Smooth muscle cell of the umbilical artery (primary cell): ENCODE results near the gene KCNH4. TPM values are rescaled to one million over a fixed set of nuclear protein-coding genes. Genes with fewer than 3 reads are reported as not detected.

Experiments
- total RNA-seq: library from RNA; depleted of rRNA; stranded (reverse); fragments of >200 nt; gene quantifications from 2 replicates; pipeline ENCODE4 v1.2.3, GENCODE V29; 2014

KCNH4 gene
- total RNA-seq, result not detected in 2 replicates

DNA sequence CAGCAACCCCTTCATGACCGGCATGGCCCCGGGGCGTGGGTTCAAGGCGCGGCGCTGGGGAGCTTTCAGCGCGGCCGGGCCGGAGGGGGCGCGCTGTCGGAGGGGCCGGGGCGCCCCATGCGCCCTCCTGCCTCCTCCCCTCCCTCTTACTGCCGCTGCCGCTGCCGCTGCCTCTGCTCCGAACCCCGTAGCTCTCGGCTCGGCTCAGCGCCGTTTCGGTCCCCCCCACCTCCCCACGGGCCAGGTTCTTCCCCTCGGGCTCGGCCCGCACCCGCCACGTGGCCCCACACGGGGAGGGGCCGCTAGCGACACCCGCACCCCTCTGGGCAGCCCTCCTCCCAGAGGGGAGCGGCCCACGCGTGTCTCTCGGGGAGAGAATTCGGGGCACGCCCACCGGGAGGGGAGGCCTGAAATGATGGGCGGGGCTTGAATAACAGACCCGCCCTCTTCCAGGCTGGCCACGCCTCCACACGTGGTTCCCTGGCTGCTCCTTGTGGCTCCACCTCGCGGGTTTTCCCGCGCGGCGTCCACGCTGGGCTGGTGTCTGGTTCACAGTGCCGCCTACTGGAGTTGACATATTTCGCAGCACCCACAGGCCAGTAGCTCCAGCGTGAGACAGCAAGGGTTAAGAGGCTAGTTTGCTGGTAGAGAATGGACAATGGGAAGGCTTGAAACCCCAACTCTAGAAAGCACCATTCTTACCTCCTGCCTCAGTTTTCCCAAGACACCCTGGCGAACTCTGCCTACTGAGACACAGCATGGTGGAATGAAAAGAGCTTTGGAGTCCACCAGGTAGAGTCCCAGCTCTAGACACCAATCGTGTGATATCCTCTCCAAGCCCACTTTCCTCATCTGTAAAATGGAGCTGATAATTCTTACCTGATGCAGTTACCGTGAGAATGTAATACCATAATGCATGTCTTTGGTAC, at the start of gene KCNH4:
KCNH4 (minus strand) TSS at position 221 of the 929 bp plus-strand sequence; CDS start at position 24, 197 bp downstream.

GRCh38 chr17:42193969-42194899, 13.3 kb upstream of the KCNH4 start, which contains the start of gene GHDC:
Gene GHDC (minus strand): TSS chr17:42194494. CDS start chr17:42193581, 913 bp downstream.

DNA sequence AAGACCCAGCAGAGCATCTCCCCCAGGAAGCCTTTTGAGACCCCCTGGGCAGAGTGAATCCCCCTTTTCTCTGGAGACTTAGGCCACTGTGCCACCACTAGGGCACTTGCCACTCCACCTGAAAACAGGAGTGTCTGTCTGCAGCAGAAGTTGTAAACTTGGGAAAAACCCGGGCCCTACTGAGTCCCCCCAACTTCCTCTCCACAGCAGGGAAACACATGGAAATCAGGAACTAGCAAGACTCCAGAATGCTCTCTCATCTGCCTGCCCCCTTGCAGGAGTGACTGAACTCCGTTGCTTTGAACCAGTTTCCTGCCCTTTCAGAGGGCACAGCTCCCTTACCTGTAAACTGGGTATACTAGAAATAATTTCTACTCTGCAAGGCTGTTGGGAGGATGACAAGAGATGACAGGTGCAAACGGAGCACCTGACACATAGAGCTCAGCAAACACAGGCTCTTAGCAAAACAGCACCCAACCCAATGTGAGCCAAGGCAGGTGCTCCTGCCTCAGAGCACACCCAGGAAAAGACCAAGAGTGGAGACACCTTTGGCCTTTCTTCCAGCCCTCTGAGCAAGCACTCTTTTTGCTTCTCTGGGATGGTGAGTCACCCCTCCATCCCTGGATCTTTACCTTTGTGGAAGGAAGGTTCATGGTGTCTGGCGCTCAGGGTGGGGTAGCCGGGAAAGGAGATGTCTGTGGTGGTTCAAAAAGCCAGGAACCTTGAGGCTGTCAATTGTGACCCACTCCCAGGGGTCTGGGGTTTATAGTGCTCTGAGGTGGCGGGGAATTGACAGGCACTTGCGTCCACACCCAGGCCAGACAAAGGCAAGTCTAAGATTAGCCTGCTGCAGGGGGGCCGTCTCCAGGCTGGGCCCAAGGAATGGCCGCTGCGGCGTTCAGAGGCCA, 4.0 kb upstream of the KCNH4 start, which contains the start of gene HCRT:
HCRT (minus strand) TSS at position 740 of the 908 bp plus-strand sequence; CDS start at position 653, 87 bp downstream.

DNA sequence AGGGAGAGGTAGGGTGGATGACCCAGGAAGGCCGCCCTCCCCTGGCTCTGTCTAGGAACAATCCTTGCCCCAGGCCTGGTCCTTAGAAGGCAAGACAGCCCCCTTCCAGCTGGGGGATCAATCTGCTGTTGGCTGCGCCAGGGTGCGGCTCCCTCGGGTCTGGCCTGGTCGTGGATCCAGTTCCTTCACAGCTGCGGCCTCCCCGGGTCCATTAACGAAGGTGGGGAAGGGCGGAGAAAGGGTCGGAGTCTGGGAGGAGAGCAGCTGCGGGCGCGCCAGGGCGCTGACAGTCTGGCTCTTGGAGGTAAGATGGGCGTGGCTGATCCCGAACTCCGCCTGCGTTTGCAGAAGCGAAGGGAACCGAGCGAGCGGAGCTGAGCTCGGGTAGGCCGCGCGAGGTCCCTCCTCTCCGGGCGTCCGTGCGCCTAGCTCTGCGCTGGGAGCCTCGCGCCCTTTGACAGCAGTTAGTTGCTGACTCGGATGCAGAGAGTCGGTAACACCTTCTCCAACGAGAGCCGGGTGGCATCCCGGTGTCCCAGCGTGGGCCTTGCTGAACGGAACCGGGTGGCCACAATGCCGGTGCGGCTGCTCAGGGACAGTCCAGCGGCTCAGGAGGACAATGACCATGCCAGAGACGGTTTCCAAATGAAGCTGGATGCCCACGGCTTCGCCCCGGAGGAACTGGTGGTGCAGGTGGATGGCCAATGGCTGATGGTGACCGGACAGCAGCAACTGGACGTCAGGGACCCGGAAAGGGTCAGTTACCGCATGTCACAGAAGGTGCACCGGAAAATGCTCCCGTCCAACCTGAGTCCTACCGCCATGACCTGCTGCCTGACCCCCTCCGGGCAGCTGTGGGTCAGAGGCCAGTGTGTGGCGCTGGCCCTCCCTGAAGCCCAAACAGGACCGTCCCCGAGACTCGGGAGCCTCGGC, 58.3 kb downstream of the KCNH4 start, which contains the start of gene HSPB9:
HSPB9 (plus strand) TSS at position 434 of the 933 bp plus-strand sequence; CDS start at position 481, 47 bp downstream.

GRCh38 chr17:42120770-42121769, 59.9 kb downstream of the KCNH4 start, which contains the start of gene KAT2A:
Gene KAT2A (minus strand): TSS chr17:42121367. CDS start chr17:42121304, 63 bp downstream.

GRCh38 chr17:42112552-42113176, 68.3 kb downstream of the KCNH4 start, which contains the start of gene DHX58:
Gene DHX58 (minus strand): TSS chr17:42112714. CDS start chr17:42111892, 822 bp downstream.

Other genes starting within 250 kb of the KCNH4 start
- gene CNP, start 214.3 kb downstream of the KCNH4 start, total RNA-seq, result 37.7 and 51.1 TPM in 2 replicates
- 65.3 and 71.3 TPM in 2 replicates for gene DNAJC7, start 163.7 kb downstream of the KCNH4 start, total RNA-seq
- 20.8 and 29.6 TPM in 2 replicates for gene NKIRAS2, start 161.1 kb downstream of the KCNH4 start, total RNA-seq
- under 0.01 and 0.09 TPM in 2 replicates for gene C17orf113, start 130.5 kb downstream of the KCNH4 start, total RNA-seq
- gene ZNF385C, start 82.7 kb downstream of the KCNH4 start, total RNA-seq, result not detected in 2 replicates
- 6.8 and 10.3 TPM in 2 replicates for gene DHX58, start 68.4 kb downstream of the KCNH4 start, total RNA-seq
- 10.7 and 16.7 TPM in 2 replicates for gene KAT2A, start 59.8 kb downstream of the KCNH4 start, total RNA-seq
- gene HSPB9, start 58.3 kb downstream of the KCNH4 start, total RNA-seq, result 0.14 TPM in 1 of 2 replicates, not detected in the other
- gene RAB5C, start 26.2 kb downstream of the KCNH4 start, total RNA-seq, result 63.0 and 86.9 TPM in 2 replicates
- gene HCRT, start 4.3 kb upstream of the KCNH4 start, total RNA-seq, result not detected in 2 replicates
- 7.0 and 9.2 TPM in 2 replicates for gene GHDC, start 13.4 kb upstream of the KCNH4 start, total RNA-seq
- gene STAT5B, start 95.2 kb upstream of the KCNH4 start, total RNA-seq, result 27.3 and 29.7 TPM in 2 replicates
- gene STAT5A, start 107.4 kb upstream of the KCNH4 start, total RNA-seq, result 4.9 and 19.0 TPM in 2 replicates
- 105 and 140 TPM in 2 replicates for gene STAT3, start 207.3 kb upstream of the KCNH4 start, total RNA-seq
- 374 and 587 TPM in 2 replicates for gene CAVIN1, start 242.1 kb upstream of the KCNH4 start, total RNA-seq